Ishikawa (cell line): ENCODE measurements around the gene SF1.

Experiments
- FOXM1 ChIP-seq: IDR thresholded peaks from 2 replicates; pipeline ENCODE4 v1.6.1; 2012; ENCODE audit warnings: low read depth, borderline replicate concordance
- TF ChIP-seq, protein P1 (sequence below): IDR thresholded peaks from 2 replicates; pipeline ENCODE4 v1.6.1; 2012; ENCODE audit warnings: low read depth, mild to moderate bottlenecking

DNA sequence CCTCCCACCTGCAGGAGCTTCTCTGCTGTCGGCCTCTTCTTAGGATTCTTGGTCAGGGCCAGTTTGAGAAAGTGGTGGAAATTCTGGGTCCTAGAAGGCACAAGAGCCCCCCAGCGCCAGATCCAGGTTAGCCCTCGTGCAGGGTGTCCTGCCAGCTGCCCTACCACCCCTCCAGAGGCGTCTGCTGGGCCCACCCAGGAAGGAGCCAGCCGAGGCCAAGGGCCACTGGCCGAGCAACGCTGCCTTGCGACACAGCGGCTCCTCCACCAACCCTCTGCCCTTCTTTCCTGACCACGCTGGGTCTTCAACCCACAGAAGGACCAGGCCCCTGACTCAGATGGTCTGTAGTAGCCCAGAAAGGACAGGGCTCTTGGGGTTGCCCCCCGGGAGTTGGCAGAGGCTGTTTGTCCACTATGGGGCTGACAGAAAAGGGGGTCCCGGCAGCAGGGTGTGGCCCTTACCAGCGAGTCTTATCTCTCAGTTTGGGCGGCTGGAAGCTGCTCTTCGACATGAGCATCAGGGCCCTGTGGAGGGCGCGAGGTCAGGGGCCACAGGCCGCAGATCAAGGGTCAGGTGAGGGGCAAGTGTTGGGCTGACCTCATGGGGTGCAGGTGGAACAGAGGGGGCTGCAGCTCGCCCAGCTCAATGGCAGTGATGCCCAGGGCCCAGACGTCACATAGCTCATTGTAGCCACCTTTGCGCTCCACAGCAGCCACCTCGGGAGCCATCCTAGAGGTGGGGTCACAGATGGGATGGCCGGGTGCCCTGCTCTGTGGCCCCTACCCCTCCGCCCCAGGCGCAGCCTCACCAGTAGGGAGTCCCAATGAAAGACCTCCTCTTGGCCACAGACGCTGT is 22.2 kb upstream of the SF1 start:
- TF ChIP-seq FOXM1: no peak
- TF ChIP-seq, protein P1, sequence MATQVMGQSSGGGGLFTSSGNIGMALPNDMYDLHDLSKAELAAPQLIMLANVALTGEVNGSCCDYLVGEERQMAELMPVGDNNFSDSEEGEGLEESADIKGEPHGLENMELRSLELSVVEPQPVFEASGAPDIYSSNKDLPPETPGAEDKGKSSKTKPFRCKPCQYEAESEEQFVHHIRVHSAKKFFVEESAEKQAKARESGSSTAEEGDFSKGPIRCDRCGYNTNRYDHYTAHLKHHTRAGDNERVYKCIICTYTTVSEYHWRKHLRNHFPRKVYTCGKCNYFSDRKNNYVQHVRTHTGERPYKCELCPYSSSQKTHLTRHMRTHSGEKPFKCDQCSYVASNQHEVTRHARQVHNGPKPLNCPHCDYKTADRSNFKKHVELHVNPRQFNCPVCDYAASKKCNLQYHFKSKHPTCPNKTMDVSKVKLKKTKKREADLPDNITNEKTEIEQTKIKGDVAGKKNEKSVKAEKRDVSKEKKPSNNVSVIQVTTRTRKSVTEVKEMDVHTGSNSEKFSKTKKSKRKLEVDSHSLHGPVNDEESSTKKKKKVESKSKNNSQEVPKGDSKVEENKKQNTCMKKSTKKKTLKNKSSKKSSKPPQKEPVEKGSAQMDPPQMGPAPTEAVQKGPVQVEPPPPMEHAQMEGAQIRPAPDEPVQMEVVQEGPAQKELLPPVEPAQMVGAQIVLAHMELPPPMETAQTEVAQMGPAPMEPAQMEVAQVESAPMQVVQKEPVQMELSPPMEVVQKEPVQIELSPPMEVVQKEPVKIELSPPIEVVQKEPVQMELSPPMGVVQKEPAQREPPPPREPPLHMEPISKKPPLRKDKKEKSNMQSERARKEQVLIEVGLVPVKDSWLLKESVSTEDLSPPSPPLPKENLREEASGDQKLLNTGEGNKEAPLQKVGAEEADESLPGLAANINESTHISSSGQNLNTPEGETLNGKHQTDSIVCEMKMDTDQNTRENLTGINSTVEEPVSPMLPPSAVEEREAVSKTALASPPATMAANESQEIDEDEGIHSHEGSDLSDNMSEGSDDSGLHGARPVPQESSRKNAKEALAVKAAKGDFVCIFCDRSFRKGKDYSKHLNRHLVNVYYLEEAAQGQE: no peak
